CD14-positive monocyte (primary cell): ENCODE results near the gene RAB3GAP2. TPM values are rescaled to one million over a fixed set of nuclear protein-coding genes. Genes with fewer than 3 reads are reported as not detected.
A peak's percentile ranks its signal among the peaks of the same experiment; 100 is the strongest.

Source experiments
- DNase-seq, 3 donors: peaks; one replicate each; pipeline ENCODE4 v3.0.0-alpha.2; 2011 to 2022
- H2AFZ ChIP-seq: 2 replicates; pipeline ENCODE4 v1.6.0; 2012; ENCODE audit warnings: mild to moderate bottlenecking, low read depth, low read length, inconsistent platforms; ENCODE audit not compliant: insufficient read depth, poor library complexity, severe bottlenecking
- H3K27ac ChIP-seq, 2 donors: 1 replicate in 1 of 2; 2 replicates in 1 of 2; pipeline ENCODE4 v1.5.1; 2012 to 2013; ENCODE audit warnings: low read length in 2 of 2, control low read depth in 1 of 2, inconsistent platforms in 1 of 2, low read depth in 1 of 2, mild to moderate bottlenecking in 1 of 2
- H3K27me3 ChIP-seq, 2 donors: one replicate each; pipeline versions ENCODE4 v1.6.0 to v1.6.1; 2011 to 2013; ENCODE audit warnings: low read length in 2 of 2; ENCODE audit not compliant: control insufficient read depth in 2 of 2, insufficient read depth in 2 of 2
- H3K36me3 ChIP-seq, 2 donors: replicated peaks in 1 of 2; 1 replicate in 1 of 2; 2 replicates in 1 of 2; pipeline versions ENCODE4 v1.5.1 to v1.6.1; 2012 to 2013; ENCODE audit warnings: low read length in 2 of 2, control low read depth in 1 of 2, inconsistent platforms in 1 of 2, mild to moderate bottlenecking in 1 of 2; ENCODE audit not compliant: insufficient read depth in 2 of 2, control insufficient read depth in 1 of 2
- H3K4me1 ChIP-seq, 2 donors: 1 replicate in 1 of 2; 2 replicates in 1 of 2; pipeline versions ENCODE4 v1.5.1 to v1.6.1; 2012 to 2013; ENCODE audit warnings: low read length in 2 of 2, control low read depth in 1 of 2, inconsistent platforms in 1 of 2, mild to moderate bottlenecking in 1 of 2, moderate library complexity in 1 of 2; ENCODE audit not compliant: insufficient read depth in 2 of 2, control insufficient read depth in 1 of 2
- H3K4me2 ChIP-seq: replicated peaks from 2 replicates; pipeline ENCODE3; 2012; ENCODE audit warnings: low read length, moderate library complexity, mild to moderate bottlenecking; ENCODE audit not compliant: poor library complexity, severe bottlenecking; ENCODE audit errors: extremely low read depth
- H3K4me3 ChIP-seq, 3 experiments: fragments of 200-600 bp in 1 of 3; sonication (generic) in 1 of 3; replicated peaks in 1 of 3; 1 replicate in 2 of 3; 2 replicates in 1 of 3; pipeline ENCODE4 v1.5.1; 2011 to 2013; ENCODE audit warnings: low read length in 3 of 3, mild to moderate bottlenecking in 3 of 3, control low read depth in 2 of 3, low read depth in 2 of 3, inconsistent platforms in 1 of 3, moderate library complexity in 1 of 3
- H3K79me2 ChIP-seq: 2 replicates; pipeline ENCODE4 v1.6.0; 2012; ENCODE audit warnings: mild to moderate bottlenecking, control low read depth, inconsistent platforms, low read length, moderate library complexity; ENCODE audit not compliant: insufficient read depth
- H3K9ac ChIP-seq: 2 replicates; pipeline ENCODE4 v1.6.0; 2017; ENCODE audit warnings: low read length, mild to moderate bottlenecking; ENCODE audit not compliant: insufficient read depth, poor library complexity, severe bottlenecking
- H3K9me3 ChIP-seq, 2 donors: replicated peaks in 1 of 2; 1 replicate in 1 of 2; 2 replicates in 1 of 2; pipeline versions ENCODE4 v1.5.1 to v1.6.1; 2012 to 2013; ENCODE audit warnings: low read length in 2 of 2, control low read depth in 1 of 2; ENCODE audit not compliant: control insufficient read depth in 1 of 2, insufficient read depth in 1 of 2
- H4K20me1 ChIP-seq: 2 replicates; pipeline ENCODE4 v1.6.0; 2012; ENCODE audit warnings: mild to moderate bottlenecking, low read length, control low read depth, moderate library complexity; ENCODE audit not compliant: insufficient read depth
- H3K27ac Mint-ChIP-seq, 7 donors: one replicate each; pipeline ENCODE4 v1.8.0; 2020; ENCODE audit warnings: mild to moderate bottlenecking in 7 of 7, mixed read lengths in 7 of 7, moderate library complexity in 6 of 7, inconsistent platforms in 2 of 7
- H3K27me3 Mint-ChIP-seq, 3 donors: one replicate each; pipeline ENCODE4 v1.8.0; 2021 to 2022; ENCODE audit warnings: low read depth in 3 of 3, mild to moderate bottlenecking in 3 of 3, mixed read lengths in 3 of 3, moderate library complexity in 3 of 3, inconsistent platforms in 1 of 3
- H3K36me3 Mint-ChIP-seq, 2 donors: one replicate each; pipeline ENCODE4 v1.8.0; 2020; ENCODE audit warnings: mixed read lengths in 2 of 2, inconsistent platforms in 1 of 2, mild to moderate bottlenecking in 1 of 2
- H3K4me1 Mint-ChIP-seq: one replicate; pipeline ENCODE4 v1.8.0; 2020; ENCODE audit warnings: mild to moderate bottlenecking, mixed read lengths
- H3K4me3 Mint-ChIP-seq, 2 donors: one replicate each; pipeline ENCODE4 v1.8.0; 2020; ENCODE audit warnings: mild to moderate bottlenecking in 2 of 2, mixed read lengths in 2 of 2, moderate library complexity in 1 of 2
- H3K9me3 Mint-ChIP-seq, 7 donors: one replicate each; pipeline ENCODE4 v1.8.0; 2020 to 2022; ENCODE audit warnings: mixed read lengths in 7 of 7, mild to moderate bottlenecking in 6 of 7, moderate library complexity in 6 of 7, inconsistent platforms in 2 of 7
- WGBS: methylation state at CpG from one replicate; pipeline ENCODE4 v1.1.5; 2013; ENCODE audit warnings: missing lambda C conversion rate; ENCODE audit not compliant: insufficient coverage; 5-methylcytosine and 5-hydroxymethylcytosine counted together
- intact Hi-C, 2 donors: fragments of 100-400 bp; cut with micrococcal nuclease; formaldehyde crosslinking; loops; one replicate each; pipeline versions ENCODE4 v1.15.0 to v1.15.1; 2023
- polyA plus RNA-seq, 3 donors: library from polyadenylated mRNA; depleted of rRNA in 1 of 3; unstranded in 2 of 3; stranded (reverse) in 1 of 3; fragments of 300-500 nt in 2 of 3; fragments of >200 nt in 1 of 3; fragmentation: Illumina TruSeq in 2 of 3; gene quantifications; 1 replicate in 2 of 3; 2 replicates in 1 of 3; pipeline ENCODE4 v1.2.3, GENCODE V29; 2012 to 2021
- TF ChIP-seq, protein P1 (sequence below): fragments of 200-600 bp; IDR thresholded peaks from one replicate; pipeline ENCODE4 v1.8.0; 2022; ENCODE audit warnings: antibody characterized with exemption, mild to moderate bottlenecking

RAB3GAP2 gene
- polyA plus RNA-seq, 3 donors, result 9.8 to 12.1 (median 11.6) TPM

DNA sequence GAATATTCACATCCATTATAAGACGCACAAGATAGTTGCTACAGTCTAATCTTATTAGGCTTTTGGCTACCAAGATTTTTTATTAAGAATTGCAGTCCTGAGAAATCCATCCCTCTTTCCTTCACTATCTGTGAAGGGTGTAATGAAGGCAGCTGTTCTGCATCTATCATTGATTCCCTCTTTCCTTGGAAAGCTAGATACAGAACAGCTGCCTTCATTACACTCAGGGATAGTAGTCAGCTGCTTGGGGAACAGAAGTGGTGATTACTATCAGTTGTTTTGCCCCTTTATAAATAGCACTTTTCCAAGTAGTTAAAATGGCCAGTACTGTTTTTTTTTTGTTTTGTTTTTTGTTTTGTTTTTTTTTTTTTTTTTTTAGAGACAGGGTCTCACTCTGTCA, 108.1 kb downstream of the RAB3GAP2 start:
- no peaks in the 10 kb centered on the region for H3K4me1 ChIP-seq
- Mint-ChIP-seq H3K36me3 (peaks cover 52 to 63% of the 10 kb centered on the region in 2 donors), H3K9me3 (no peaks in the 10 kb centered on the region), H3K4me1 (no peaks in the 10 kb centered on the region), H3K4me3 (no peak overlapping the region), H3K27me3 (no peaks in the 10 kb centered on the region), H3K27ac (no peak overlapping the region)
- H3K9ac ChIP-seq, result no peak overlapping the region
- H3K4me2 ChIP-seq, result no peak overlapping the region
- DNase-seq, result no peak
- H3K27ac ChIP-seq, result no peak overlapping the region
- no peak overlapping the region for H2AFZ ChIP-seq
- TF ChIP-seq, protein P1, sequence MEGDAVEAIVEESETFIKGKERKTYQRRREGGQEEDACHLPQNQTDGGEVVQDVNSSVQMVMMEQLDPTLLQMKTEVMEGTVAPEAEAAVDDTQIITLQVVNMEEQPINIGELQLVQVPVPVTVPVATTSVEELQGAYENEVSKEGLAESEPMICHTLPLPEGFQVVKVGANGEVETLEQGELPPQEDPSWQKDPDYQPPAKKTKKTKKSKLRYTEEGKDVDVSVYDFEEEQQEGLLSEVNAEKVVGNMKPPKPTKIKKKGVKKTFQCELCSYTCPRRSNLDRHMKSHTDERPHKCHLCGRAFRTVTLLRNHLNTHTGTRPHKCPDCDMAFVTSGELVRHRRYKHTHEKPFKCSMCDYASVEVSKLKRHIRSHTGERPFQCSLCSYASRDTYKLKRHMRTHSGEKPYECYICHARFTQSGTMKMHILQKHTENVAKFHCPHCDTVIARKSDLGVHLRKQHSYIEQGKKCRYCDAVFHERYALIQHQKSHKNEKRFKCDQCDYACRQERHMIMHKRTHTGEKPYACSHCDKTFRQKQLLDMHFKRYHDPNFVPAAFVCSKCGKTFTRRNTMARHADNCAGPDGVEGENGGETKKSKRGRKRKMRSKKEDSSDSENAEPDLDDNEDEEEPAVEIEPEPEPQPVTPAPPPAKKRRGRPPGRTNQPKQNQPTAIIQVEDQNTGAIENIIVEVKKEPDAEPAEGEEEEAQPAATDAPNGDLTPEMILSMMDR, result no peak
- peaks cover 49 to 89% of the 10 kb centered on the region in 2 donors for H3K36me3 ChIP-seq
- H3K9me3 ChIP-seq, result no peaks in the 10 kb centered on the region
- intact Hi-C loops, result no loop called here
- WGBS, result no CpG with 5 or more reads among the region's 1 CpG
- no peaks in the 10 kb centered on the region for H3K27me3 ChIP-seq
- H3K79me2 ChIP-seq, result no peaks in the 10 kb centered on the region
- H3K4me3 ChIP-seq, result no peak overlapping the region
- no peaks in the 10 kb centered on the region for H4K20me1 ChIP-seq

DNA sequence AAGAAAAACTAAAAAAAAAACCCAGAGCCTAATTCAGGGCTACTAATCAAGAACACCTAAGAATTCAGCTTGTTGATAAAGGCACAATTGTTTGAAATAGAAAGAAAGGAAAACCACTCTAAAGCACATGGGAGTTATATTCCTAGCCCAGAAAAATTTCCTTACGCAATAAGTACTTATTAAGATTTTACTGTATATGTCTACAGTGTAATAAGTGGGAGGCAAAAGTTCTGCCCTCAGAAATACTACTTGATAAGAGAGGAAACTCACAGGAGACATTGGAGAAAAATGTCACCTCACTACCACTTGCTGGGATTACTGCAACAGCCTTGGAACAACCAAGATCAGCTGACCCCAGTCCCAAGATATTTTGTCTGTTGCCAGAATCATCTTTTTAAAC, 112.2 kb downstream of the RAB3GAP2 start:
- H3K36me3 Mint-ChIP-seq, result peaks cover 56 to 70% of the 10 kb centered on the region in 2 donors
- Histone ChIP-seq H3K9ac (no peak overlapping the region), H3K4me1 (no peaks in the 10 kb centered on the region), H3K36me3 (peaks cover 47 to 92% of the 10 kb centered on the region in 2 donors), H3K4me2 (no peak overlapping the region), H3K79me2 (no peaks in the 10 kb centered on the region), H3K27ac (no peak overlapping the region), H3K4me3 (no peak overlapping the region), H3K9me3 (no peaks in the 10 kb centered on the region), H4K20me1 (no peaks in the 10 kb centered on the region), H2AFZ (no peak overlapping the region), H3K27me3 (no peaks in the 10 kb centered on the region)
- TF ChIP-seq, protein P1, result no peak
- WGBS, result no CpG with 5 or more reads among the region's 1 CpG
- H3K9me3 Mint-ChIP-seq, result no peaks in the 10 kb centered on the region
- no peaks in the 10 kb centered on the region for H3K4me1 Mint-ChIP-seq
- intact Hi-C loops, result no loop called here
- H3K27me3 Mint-ChIP-seq, result no peaks in the 10 kb centered on the region
- no peak for DNase-seq
- peak overlapping the region in 1 of 7 donors; percentile 15 for H3K27ac Mint-ChIP-seq
- H3K4me3 Mint-ChIP-seq, result no peak overlapping the region
